ENCODE measurements around the gene EFNA1. TPM values are rescaled to one million over a fixed set of nuclear protein-coding genes. Genes with fewer than 3 reads are reported as not detected.

The EFNA1 gene
- total and polyA plus RNA-seq, 2 of the 13 experiments (the other 11 are each of a cell fraction or from before 2014, with no cell fraction given), result 81.8 to 874 TPM

GRCh38 chr1:155079487-155080311 lies 48.0 kb upstream of the EFNA1 start (continued):
- TF ChIP-seq, protein P1, sequence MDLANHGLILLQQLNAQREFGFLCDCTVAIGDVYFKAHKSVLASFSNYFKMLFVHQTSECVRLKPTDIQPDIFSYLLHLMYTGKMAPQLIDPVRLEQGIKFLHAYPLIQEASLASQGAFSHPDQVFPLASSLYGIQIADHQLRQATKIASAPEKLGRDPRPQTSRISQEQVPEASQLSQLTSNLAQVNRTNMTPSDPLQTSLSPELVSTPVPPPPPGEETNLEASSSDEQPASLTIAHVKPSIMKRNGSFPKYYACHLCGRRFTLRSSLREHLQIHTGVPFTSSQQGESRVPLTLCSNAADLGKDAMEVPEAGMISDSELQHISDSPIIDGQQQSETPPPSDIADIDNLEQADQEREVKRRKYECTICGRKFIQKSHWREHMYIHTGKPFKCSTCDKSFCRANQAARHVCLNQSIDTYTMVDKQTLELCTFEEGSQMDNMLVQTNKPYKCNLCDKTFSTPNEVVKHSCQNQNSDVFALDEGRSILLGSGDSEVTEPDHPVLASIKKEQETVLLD (CRISPR knock-in tag; IDR thresholded peaks at IDR 0.05; ENCODE audit: low read depth), result 0 out of 2 replicates have a peak, but pooled peaks have one; percentile 21
- peak; percentile 59; the same call in 1 of the 2 replicates for TF ChIP-seq EED (CRISPR knock-in tag; IDR thresholded peaks at IDR 0.05)
- TF ChIP-seq CENPX (CRISPR knock-in tag; IDR thresholded peaks at IDR 0.05), result no peak
- TF ChIP-seq LCORL (IDR thresholded peaks at IDR 0.05), result no peak
- no peak for TF ChIP-seq LCORL (CRISPR knock-in tag; IDR thresholded peaks at IDR 0.05)
- TF ChIP-seq ZNF407 (CRISPR knock-in tag; IDR thresholded peaks at IDR 0.05; ENCODE audit: not compliant biosample characterization), result no peak
- TF ChIP-seq NFKB2 (CRISPR knock-in tag; IDR thresholded peaks at IDR 0.05; ENCODE audit: borderline replicate concordance), result 0 out of 2 replicates have a peak, but pooled peaks have one; percentile 18
- TF ChIP-seq, protein P2, sequence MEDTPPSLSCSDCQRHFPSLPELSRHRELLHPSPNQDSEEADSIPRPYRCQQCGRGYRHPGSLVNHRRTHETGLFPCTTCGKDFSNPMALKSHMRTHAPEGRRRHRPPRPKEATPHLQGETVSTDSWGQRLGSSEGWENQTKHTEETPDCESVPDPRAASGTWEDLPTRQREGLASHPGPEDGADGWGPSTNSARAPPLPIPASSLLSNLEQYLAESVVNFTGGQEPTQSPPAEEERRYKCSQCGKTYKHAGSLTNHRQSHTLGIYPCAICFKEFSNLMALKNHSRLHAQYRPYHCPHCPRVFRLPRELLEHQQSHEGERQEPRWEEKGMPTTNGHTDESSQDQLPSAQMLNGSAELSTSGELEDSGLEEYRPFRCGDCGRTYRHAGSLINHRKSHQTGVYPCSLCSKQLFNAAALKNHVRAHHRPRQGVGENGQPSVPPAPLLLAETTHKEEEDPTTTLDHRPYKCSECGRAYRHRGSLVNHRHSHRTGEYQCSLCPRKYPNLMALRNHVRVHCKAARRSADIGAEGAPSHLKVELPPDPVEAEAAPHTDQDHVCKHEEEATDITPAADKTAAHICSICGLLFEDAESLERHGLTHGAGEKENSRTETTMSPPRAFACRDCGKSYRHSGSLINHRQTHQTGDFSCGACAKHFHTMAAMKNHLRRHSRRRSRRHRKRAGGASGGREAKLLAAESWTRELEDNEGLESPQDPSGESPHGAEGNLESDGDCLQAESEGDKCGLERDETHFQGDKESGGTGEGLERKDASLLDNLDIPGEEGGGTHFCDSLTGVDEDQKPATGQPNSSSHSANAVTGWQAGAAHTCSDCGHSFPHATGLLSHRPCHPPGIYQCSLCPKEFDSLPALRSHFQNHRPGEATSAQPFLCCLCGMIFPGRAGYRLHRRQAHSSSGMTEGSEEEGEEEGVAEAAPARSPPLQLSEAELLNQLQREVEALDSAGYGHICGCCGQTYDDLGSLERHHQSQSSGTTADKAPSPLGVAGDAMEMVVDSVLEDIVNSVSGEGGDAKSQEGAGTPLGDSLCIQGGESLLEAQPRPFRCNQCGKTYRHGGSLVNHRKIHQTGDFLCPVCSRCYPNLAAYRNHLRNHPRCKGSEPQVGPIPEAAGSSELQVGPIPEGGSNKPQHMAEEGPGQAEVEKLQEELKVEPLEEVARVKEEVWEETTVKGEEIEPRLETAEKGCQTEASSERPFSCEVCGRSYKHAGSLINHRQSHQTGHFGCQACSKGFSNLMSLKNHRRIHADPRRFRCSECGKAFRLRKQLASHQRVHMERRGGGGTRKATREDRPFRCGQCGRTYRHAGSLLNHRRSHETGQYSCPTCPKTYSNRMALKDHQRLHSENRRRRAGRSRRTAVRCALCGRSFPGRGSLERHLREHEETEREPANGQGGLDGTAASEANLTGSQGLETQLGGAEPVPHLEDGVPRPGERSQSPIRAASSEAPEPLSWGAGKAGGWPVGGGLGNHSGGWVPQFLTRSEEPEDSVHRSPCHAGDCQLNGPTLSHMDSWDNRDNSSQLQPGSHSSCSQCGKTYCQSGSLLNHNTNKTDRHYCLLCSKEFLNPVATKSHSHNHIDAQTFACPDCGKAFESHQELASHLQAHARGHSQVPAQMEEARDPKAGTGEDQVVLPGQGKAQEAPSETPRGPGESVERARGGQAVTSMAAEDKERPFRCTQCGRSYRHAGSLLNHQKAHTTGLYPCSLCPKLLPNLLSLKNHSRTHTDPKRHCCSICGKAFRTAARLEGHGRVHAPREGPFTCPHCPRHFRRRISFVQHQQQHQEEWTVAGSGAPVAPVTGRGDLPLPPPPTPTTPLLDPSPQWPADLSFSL (CRISPR knock-in tag; IDR thresholded peaks at IDR 0.05), result peak; percentile 79
- TF ChIP-seq ZNF337 (CRISPR knock-in tag; IDR thresholded peaks at IDR 0.05; ENCODE audit: borderline replicate concordance, low read depth), result no peak

Data from HepG2 (cell line).